Testis (tissue), 3 donors: ENCODE results near the gene YJU2. TPM values are rescaled to one million over a fixed set of nuclear protein-coding genes. Genes with fewer than 3 reads are reported as not detected.

Source experiments
- DNase-seq: peaks from one replicate; pipeline ENCODE4 v3.0.0-alpha.2; 2019
- H3K27ac ChIP-seq, 2 donors: fragments of 200-600 bp; sonication (generic); one replicate each; pipeline ENCODE4 v1.5.1; 2019
- H3K27me3 ChIP-seq: fragments of 200-600 bp; sonication (generic); one replicate; pipeline ENCODE4 v1.5.1; 2019
- H3K36me3 ChIP-seq: fragments of 200-600 bp; sonication (generic); one replicate; pipeline ENCODE4 v1.5.1; 2017; ENCODE audit warnings: low read depth; ENCODE audit errors: missing control alignments
- H3K4me1 ChIP-seq: fragments of 200-600 bp; sonication (generic); one replicate; pipeline ENCODE4 v1.5.1; 2019
- H3K4me3 ChIP-seq, 2 donors: fragments of 200-600 bp; sonication (generic); one replicate each; pipeline ENCODE4 v1.5.1; 2017 to 2019
- H3K9me3 ChIP-seq: fragments of 200-600 bp; sonication (generic); one replicate; pipeline ENCODE4 v1.5.1; 2017
- CTCF ChIP-seq, 3 experiments: fragments of 450-650 bp in 2 of 3; fragments of 200-600 bp in 1 of 3; sonication (generic) in 1 of 3; IDR thresholded peaks; one replicate each; pipeline ENCODE4 v1.5.1; 2016 to 2019; ENCODE audit warnings: antibody characterized with exemption in 3 of 3, mild to moderate bottlenecking in 2 of 3, moderate library complexity in 1 of 3
- POLR2A ChIP-seq: fragments of 450-650 bp; IDR thresholded peaks from one replicate; pipeline ENCODE4 v1.6.1; 2017; ENCODE audit warnings: antibody characterized with exemption, mild to moderate bottlenecking, moderate library complexity
- WGBS, 2 donors: methylation state at CpG; one replicate each; pipeline ENCODE4 v1.1.5; 2018; 5-methylcytosine and 5-hydroxymethylcytosine counted together
- intact Hi-C: fragments of 100-400 bp; cut with DNase I; formaldehyde crosslinking; loops from one replicate; pipeline ENCODE4 v1.15.1; 2023; ENCODE audit warnings: low total_unique reads
- polyA plus RNA-seq: library from polyadenylated mRNA; stranded (reverse); fragments of 350-450 nt; fragmentation: Illumina TruSeq; extraction: RNeasy Lipid Tissue Mini Kit (QIAGEN cat#74804); gene quantifications from one replicate; pipeline ENCODE4 v1.2.3, GENCODE V29; 2014; ENCODE audit warnings: low read depth, low replicate concordance; ENCODE audit not compliant: insufficient read depth
- total RNA-seq, 2 donors: library from RNA; depleted of rRNA; stranded (reverse); fragments of >200 nt; gene quantifications; one replicate each; pipeline ENCODE4 v1.2.3, GENCODE V29; 2016

The YJU2 gene
- total and polyA plus RNA-seq, 3 donors from 2014 or later, result 26.1 to 36.6 (median 31.1) TPM

GRCh38 chr19:4258181-4258580 is 11.3 kb downstream of the YJU2 start:
- H3K4me1 ChIP-seq, result no peaks in the 10 kb centered on the region
- TF ChIP-seq CTCF (IDR thresholded peaks at IDR 0.05) (no peak), POLR2A (no peak)
- no peak overlapping the region for H3K27ac ChIP-seq
- 80 to 94% methylated on average over 21 to 26 of the region's 28 CpGs for WGBS, 2 donors
- no peak overlapping the region for H3K4me3 ChIP-seq
- DNase-seq, result no peak
- no peaks in the 10 kb centered on the region for H3K9me3 ChIP-seq
- no peaks in the 10 kb centered on the region for H3K27me3 ChIP-seq
- intact Hi-C loops, result no loop called here
- H3K36me3 ChIP-seq, result no peaks in the 10 kb centered on the region

GRCh38 chr19:4260613-4261191 is 13.8 kb downstream of the YJU2 start:
- 88 to 92% methylated on average over 11 of the region's 11 CpGs for WGBS, 2 donors
- intact Hi-C loops, result no loop called here

GRCh38 chr19:4264812-4265211 is 17.9 kb downstream of the YJU2 start:
- Histone ChIP-seq H3K27me3 (no peaks in the 10 kb centered on the region), H3K27ac (no peak overlapping the region), H3K4me1 (no peaks in the 10 kb centered on the region), H3K36me3 (no peaks in the 10 kb centered on the region), H3K9me3 (no peaks in the 10 kb centered on the region), H3K4me3 (no peak overlapping the region)
- WGBS, 2 donors, result 79 to 88% methylated on average over 4 of the region's 4 CpGs
- no peak for TF ChIP-seq CTCF (IDR thresholded peaks at IDR 0.05)
- TF ChIP-seq POLR2A, result no peak
- no peak for DNase-seq
- intact Hi-C loops, result no loop called here

More at GRCh38 chr19:4260613-4261191, 13.8 kb downstream of the YJU2 start:
- no peaks in the 10 kb centered on the region for H3K36me3 ChIP-seq
- no peaks in the 10 kb centered on the region for H3K9me3 ChIP-seq
- no peak for DNase-seq
- H3K4me3 ChIP-seq, result no peak overlapping the region
- no peaks in the 10 kb centered on the region for H3K27me3 ChIP-seq
- no peak overlapping the region for H3K27ac ChIP-seq
- TF ChIP-seq CTCF (IDR thresholded peaks at IDR 0.05) (no peak), POLR2A (no peak)
- H3K4me1 ChIP-seq, result no peaks in the 10 kb centered on the region

GRCh38 chr19:4266253-4267000 is 19.5 kb downstream of the YJU2 start:
- TF ChIP-seq CTCF (IDR thresholded peaks at IDR 0.05) (no peak), POLR2A (no peak)
- WGBS, 2 donors, result 87 to 88% methylated on average over 18 of the region's 18 CpGs

More at GRCh38 chr19:4266253-4267000, 19.5 kb downstream of the YJU2 start:
- no peak for DNase-seq
- intact Hi-C loops, result no loop called here
- Histone ChIP-seq H3K4me1 (no peaks in the 10 kb centered on the region), H3K36me3 (no peaks in the 10 kb centered on the region), H3K4me3 (no peak overlapping the region), H3K27ac (no peak overlapping the region), H3K9me3 (no peaks in the 10 kb centered on the region), H3K27me3 (no peaks in the 10 kb centered on the region)
